VCaP (cell line): ENCODE results near the gene CLEC2B.
"Not testable (repeated sequence)": the region's sequence is repeated elsewhere in the genome, so short reads cannot be mapped to it uniquely, and the experiment has no call there.

Experiments used
- H3K27ac ChIP-seq: fragments of 450-650 bp; 2 replicates; pipeline ENCODE4 v1.5.1; 2017
- CTCF ChIP-seq: fragments of 450-650 bp; conservative IDR thresholded peaks from 2 replicates; pipeline ENCODE4 v1.5.1; 2017; ENCODE audit warnings: mild to moderate bottlenecking, moderate library complexity

Gene CLEC2B

DNA sequence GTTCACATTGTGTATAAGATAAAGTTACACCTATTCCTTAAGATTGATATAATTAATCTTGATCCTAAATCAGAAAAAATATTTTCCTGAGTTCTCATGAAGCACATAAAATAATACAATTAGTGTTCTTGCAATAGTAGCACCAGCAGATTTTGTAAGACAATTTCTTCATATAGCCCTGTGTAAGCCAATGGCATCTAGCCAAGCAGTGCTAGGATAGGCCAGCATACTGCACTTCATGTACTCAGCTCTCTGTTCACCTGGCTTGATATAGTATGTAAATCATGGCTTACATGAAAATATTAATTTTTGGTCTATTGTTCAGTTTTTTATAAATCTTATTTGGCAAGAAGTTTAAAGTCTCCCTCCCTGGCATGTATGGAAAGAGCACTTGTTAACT is 14.0 kb upstream of the CLEC2B start:
- H3K27ac ChIP-seq = no peak overlapping the region
- no peak for TF ChIP-seq CTCF

GRCh38 chr12:9881988-9882387 is 12.8 kb upstream of the CLEC2B start:
- no peak overlapping the region for H3K27ac ChIP-seq
- TF ChIP-seq CTCF = no peak

DNA sequence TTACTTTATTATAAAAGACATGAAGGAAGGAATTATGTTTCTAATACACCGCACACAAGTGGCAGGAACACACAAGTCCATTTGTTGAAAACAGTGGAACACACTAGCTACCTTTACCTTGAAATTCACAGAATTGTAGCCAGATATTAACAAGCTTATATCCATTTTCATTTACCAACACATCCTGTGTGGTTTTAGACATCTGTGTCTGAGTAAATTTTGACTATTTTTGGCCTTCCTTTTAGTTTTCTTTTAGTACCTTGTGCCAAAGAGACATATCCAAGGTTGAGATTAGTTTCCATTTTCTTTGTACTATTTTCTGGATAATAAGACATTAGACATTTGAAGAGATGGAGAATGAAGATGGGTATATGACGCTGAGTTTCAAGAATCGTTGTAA is 12.1 kb upstream of the CLEC2B start, which contains the start of gene KLRF2:
KLRF2 (plus strand) TSS at position 244 of the 400 bp plus-strand sequence; CDS start at position 351, 107 bp downstream.
- TF ChIP-seq CTCF = no peak
- no peak within 1 kb of the TSS for H3K27ac ChIP-seq

DNA sequence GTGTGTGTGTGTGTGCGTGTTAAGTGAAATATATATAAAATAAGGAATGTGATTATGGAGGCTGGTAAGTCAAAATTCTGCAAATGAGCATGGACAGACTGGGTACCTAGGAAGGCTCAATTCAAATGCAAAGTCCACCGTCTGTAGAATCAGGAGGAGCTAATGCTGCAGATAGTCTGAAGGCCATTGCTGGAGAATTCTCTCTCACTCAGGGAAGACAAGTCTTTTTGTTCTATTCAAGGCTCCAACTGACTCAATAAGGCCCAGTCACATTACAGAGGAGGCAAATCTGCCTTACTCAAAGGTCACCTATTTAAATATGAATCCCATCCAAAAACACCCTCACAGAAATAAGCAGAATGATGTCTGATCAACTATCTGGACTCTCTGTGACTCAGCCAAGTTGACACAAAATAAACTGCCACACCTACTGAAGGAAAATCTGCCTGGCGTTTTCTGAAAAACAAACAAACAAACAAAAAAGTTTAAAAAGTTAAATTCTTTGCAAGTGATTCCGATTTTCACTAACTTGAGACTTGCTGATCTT is 11.5 kb upstream of the CLEC2B start:
- H3K27ac ChIP-seq = no peak overlapping the region
- TF ChIP-seq CTCF = no peak

DNA sequence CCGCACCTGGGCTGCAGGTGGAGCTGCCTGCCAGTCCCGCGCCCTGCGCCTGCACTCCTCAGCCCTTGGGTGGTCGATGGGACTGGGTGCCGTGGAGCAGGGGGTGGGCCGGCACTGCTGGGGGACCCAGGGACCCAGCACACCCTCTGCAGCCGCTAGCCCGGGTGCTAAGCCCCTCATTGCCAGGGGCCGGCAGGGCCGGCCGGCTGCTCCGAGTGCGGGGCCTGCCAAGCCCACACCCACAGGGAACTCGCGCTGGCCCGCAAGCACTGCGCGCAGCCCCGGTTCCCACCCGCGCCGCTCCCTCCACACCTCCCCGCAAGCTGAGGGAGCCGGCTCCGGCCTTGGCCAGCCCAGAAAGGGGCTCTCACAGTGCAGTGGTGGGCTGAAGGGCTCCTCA is 7.0 kb upstream of the CLEC2B start:
- H3K27ac ChIP-seq = not testable (repeated sequence)

DNA sequence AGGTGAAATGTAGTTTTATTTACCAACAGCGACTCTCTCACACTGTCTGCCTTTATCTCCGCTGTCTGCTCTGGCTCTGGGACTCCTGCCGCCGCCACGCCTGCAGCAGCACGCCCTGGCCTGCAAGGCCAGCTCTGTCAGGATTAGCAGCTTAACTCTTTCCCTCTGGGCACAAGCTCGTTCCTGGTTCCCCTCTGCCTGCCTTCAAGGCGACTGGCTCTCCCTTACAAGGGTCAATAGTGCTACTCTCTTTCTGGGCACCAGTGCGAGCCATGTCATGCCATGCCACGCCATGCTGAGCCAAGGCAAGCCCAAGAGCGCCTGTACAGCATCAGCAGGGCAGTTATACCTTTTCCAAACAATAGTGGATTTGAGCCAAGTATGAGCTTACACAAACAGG is 3.6 kb upstream of the CLEC2B start:
- H3K27ac ChIP-seq = no peak overlapping the region
- no peak for TF ChIP-seq CTCF

DNA sequence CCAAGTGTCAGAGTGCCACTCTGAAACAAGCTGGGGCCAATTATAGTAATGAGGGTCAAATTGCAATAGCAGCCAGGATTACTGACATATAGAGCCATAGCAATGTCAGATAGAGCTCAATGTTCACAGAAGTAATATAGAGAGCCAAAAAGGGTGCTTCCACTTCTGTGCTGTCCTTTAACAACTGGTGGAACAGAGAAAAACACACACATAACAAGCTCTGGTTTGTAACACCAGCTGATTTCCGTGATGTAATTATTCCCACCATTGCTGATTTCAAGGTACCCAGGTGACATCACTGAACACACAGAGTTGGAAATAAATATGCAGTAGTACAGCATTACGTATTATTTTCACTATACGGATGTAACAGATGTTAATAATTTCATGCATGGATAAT is 3.0 kb upstream of the CLEC2B start:
- H3K27ac ChIP-seq = no peak overlapping the region
- TF ChIP-seq CTCF = no peak

GRCh38 chr12:9870286-9870866 is 1.2 kb upstream of the CLEC2B start:
- TF ChIP-seq CTCF = no peak
- no peak overlapping the region for H3K27ac ChIP-seq
